ENCODE measurements around the gene VPS52. TPM values are rescaled to one million over a fixed set of nuclear protein-coding genes. Genes with fewer than 3 reads are reported as not detected.

Gene VPS52, protein sequence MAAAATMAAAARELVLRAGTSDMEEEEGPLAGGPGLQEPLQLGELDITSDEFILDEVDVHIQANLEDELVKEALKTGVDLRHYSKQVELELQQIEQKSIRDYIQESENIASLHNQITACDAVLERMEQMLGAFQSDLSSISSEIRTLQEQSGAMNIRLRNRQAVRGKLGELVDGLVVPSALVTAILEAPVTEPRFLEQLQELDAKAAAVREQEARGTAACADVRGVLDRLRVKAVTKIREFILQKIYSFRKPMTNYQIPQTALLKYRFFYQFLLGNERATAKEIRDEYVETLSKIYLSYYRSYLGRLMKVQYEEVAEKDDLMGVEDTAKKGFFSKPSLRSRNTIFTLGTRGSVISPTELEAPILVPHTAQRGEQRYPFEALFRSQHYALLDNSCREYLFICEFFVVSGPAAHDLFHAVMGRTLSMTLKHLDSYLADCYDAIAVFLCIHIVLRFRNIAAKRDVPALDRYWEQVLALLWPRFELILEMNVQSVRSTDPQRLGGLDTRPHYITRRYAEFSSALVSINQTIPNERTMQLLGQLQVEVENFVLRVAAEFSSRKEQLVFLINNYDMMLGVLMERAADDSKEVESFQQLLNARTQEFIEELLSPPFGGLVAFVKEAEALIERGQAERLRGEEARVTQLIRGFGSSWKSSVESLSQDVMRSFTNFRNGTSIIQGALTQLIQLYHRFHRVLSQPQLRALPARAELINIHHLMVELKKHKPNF
- total RNA-seq (2014; rRNA removed; shearing (Covaris generic)), result 11.3 and 27.1 TPM in 2 replicates

DNA sequence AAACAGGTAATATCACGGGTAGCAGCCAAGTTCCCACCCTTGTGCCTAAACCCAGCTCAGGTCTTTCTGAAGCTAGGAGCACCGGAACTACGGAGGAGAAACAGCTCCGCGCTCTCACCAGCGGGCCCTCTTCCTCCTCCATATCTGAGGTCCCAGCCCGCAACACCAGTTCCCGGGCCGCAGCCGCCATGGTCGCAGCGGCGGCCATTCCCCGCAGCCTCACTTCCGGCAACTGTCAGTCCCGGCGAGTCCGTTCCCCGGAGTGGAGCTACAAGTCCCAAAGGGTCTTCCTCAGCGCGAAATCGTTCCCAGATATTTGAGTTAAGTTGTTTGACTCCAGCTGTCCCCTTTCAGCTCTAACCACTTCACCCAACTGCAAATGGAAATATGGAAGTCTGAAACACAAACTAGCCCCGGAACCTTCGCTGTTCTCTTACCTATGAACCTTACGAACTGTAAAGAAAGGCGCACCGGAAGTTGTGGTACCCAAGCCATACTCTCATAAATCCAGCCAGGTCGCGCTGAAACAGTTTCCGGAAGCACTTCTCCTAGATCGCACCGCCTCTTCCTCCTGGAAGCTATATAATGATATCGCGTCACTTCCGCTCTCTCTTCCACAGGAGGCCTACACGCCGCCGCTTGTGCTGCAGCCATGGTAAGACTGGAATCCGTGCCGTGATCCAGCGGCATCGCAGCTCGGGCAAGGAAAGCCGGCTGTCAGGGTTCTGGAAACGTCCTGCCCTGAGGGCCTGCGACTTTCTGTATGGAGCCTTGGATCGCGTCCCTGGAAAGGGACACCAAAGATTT is at the start of gene VPS52, which contains the start of gene RPS18:
Gene VPS52, minus strand, starts transcription at position 409 of the 807 bp plus-strand sequence. Its CDS starts 201 bp downstream, at position 208.
Gene RPS18, plus strand, starts transcription at position 608 of the 807 bp plus-strand sequence. Its CDS starts 45 bp downstream, at position 653.
- peak; percentile 100 for DNase-seq (ENCODE audit: low spot score)
- in situ Hi-C loops (cut with HindIII; ENCODE audit: low sequenced_read_pairs), result no loop called here

DNA sequence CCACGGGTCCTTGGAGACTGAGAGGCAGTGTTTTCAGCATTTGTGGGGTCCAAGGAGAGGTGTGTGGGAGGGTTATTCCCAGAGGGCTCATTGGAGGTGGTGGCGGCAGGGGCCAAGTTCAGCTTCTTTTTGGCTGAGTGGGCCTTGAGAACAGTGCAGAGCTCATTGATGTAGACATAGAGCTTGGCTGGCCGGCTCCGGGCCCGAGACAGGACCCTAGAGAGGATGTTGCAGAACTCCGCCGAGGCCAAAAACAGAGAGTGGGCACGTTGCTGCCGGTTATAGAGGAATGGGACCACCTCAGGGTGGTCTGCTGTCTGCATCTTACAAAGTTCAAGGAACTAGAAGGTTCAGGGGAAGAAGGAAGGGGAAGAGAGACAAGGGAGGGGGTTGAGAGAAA is 49.6 kb upstream of the VPS52 start:
- DNase-seq (ENCODE audit: low spot score), result no peak
- in situ Hi-C loops (cut with HindIII; ENCODE audit: low sequenced_read_pairs), result no loop called here

DNA sequence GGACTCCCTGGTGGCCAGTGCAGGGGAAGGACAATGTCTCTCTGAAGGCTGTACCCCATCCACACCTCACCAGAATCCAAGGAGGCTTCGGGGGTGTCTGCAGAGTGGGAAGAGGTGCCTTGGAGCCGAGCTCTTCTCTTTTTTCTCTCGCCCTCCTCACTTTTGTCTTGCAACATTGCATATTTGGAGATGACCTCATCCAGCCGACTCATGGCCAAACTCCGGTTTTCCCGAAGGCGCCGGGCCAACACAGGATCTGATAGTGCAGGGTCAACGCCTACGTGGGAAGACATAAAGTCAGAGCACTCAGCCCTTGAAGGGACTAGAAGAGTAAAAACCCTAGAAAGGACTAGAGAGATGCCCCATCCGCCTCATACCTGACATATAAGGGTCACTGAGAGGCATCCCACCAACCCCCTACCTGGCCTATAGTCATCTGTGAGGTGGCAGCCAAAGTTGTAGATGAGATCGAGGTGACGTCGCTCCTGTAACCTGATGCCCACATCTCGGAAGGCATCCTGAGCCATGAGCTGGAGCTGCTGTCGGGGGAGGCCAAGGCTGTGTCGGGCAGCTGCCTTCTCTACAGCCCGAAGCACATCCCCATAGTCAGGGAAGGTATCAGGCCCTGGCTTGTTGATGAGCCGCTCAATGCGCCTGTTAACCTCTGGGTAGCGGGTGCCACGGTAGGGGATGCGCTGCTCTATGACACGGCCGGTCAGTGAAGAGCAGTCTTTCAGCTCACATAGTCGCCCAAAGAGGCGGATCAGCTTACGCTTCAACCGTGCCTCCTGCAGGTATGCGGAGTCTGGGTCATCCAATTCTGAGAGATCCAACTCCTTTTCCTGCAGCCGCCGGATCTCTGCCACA is 48.9 kb upstream of the VPS52 start:
- no peak for DNase-seq (ENCODE audit: low spot score)
- in situ Hi-C loops (cut with HindIII; ENCODE audit: low sequenced_read_pairs), result no loop called here

DNA sequence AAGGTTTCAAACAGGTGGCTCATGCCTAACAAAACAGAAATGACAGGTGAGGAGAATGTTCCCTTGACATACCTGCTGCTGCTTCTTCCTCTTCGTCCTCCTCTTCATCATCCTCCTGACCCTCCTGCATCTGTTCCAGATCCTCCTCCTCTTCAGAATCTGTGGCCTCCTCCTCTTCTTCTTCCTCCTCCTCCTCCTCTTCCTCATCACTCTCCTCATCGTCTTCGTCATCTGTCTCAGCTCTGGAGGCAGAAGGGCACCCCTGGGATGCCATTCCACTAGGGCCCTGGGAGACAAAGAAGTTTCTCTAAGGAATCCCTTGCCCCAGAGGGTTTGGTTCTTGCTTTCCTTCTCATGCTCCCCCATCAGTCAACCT is 48.3 kb upstream of the VPS52 start:
- in situ Hi-C loops (cut with HindIII; ENCODE audit: low sequenced_read_pairs), result no loop called here
- DNase-seq (ENCODE audit: low spot score), result no peak

DNA sequence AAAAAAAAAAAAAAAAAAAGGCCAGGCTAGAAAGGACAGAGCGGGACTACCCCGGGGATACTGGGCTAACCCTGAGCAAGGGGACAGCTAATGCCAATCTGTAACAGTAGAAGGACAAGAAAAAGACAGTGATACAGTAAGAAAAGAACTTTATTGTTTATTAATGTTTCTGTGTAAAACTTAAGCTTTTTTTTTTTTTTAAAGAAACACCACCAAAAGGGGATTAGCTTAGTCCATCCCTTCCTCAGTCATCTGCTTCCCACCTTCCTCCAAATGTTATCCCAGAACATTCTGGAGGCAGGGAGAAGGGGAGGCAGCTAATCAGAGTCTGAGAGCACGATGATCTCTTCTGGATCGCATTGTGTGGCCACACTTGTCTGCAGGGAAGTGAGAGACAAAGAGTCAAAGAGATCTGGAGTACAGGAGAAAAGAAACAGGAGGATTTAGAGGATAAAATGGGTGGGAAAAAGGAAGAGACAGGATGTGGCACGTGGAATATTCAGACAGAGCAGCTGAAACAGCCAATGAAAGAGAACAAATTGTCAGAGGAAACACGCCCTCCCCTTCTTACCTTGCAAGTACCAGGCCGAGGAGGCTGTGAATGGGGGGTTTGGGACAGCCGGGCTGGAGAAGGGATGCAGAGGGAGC is 46.9 kb upstream of the VPS52 start:
- in situ Hi-C loops (cut with HindIII; ENCODE audit: low sequenced_read_pairs), result no loop called here

DNA sequence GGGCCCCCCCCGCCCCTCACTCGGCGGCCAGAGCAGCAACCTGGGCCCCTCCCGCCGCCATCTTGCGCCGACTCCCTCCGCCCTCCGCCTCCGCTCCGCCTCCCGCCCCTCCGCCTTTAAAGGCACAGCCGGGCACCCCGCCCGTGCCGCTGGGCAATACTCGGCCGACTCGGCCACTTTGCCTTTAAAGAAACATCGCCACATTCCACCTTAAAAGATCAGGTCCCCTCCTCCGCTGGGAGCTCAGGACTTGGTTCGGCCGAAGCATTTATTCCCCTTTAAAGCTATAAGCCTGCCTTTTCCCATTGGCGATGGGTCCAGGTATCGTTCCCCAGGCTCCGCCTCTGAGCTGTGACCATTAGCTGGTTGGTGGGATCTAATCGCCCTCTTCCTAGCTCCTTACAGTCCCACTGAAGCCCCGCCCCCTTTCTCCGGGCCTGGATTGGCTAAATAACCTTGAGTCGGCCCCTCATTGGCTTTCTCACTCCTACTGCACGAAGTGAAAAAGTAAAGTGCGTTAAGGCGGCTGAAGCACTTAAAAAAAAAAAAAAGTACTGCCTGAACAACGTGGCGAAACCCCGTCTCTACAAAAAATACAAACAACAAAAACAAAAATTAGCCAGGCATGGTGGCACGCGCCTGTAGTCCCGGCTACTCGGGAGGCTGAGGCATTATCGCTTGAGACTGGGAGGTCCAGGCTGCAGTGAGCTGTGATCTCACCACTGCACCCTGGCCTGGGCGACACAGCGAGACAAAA is 46.2 kb upstream of the VPS52 start, which contains the start of gene ZBTB22:
Gene ZBTB22, minus strand, starts transcription at position 76 of the 757 bp plus-strand sequence. CDS start 828 bp downstream, outside the sequence.
- in situ Hi-C loops (cut with HindIII; ENCODE audit: low sequenced_read_pairs), result no loop called here

More for the DNA sequence above, 46.9 kb upstream of the VPS52 start:
- no peak for DNase-seq (ENCODE audit: low spot score)

DNA sequence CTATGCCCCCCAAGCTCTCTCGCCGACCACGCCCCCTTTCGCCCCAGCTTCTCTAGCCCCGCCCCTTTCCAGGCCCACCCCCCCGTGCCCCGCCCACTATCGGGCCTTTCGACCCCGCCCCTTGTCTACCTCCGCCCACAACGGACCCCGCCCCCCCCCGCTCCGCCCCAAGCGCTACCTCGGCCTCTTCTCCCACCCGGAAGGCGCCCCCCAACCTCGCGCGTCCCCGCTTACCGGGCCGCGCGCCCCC is 45.7 kb upstream of the VPS52 start:
- in situ Hi-C loops (cut with HindIII; ENCODE audit: low sequenced_read_pairs), result no loop called here
- no peak for DNase-seq (ENCODE audit: low spot score)

More for the DNA sequence above, 46.2 kb upstream of the VPS52 start, which contains the start of gene ZBTB22:
- peak; percentile 100 for DNase-seq (ENCODE audit: low spot score)

DNA sequence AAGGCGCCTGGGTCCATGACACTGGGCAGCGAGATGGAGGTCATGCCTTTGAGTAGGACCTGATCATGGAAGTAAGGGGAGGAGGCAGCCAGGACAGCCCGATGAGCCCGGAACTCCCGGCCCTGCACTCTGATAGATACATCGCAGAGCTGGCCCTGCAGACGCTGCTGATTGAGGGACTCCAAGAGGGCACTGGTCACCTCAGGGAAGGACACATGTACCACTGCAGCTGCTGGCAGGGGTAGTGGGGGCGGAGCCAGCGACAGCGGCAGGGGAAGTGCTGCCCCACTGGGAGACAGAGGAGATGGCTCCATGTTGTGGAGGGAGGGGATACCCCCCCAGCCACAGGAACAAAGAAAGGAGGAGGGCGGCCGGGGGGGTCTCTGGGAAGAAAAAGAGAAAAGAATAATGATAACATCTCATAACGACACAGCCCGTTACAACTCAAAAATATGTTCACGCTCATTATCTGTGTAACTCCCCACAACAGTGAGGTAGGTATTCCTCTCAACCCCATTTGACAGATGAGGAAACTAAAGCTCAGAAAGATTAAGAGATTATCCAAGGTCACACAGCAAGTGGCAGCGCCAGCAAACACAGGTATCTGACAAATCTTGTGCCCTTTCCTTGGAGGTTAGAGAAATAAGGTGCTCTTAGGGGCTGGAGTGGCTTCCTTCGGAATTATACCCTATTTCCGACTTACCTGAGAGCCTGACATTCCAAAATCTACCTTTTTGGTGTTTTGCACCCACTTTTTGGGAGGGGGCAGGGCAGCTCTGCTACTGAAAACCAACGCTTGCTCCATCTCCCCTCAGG is 45.1 kb upstream of the VPS52 start:
- in situ Hi-C loops (cut with HindIII; ENCODE audit: low sequenced_read_pairs), result no loop called here
- DNase-seq (ENCODE audit: low spot score), result peak; percentile 19

DNA sequence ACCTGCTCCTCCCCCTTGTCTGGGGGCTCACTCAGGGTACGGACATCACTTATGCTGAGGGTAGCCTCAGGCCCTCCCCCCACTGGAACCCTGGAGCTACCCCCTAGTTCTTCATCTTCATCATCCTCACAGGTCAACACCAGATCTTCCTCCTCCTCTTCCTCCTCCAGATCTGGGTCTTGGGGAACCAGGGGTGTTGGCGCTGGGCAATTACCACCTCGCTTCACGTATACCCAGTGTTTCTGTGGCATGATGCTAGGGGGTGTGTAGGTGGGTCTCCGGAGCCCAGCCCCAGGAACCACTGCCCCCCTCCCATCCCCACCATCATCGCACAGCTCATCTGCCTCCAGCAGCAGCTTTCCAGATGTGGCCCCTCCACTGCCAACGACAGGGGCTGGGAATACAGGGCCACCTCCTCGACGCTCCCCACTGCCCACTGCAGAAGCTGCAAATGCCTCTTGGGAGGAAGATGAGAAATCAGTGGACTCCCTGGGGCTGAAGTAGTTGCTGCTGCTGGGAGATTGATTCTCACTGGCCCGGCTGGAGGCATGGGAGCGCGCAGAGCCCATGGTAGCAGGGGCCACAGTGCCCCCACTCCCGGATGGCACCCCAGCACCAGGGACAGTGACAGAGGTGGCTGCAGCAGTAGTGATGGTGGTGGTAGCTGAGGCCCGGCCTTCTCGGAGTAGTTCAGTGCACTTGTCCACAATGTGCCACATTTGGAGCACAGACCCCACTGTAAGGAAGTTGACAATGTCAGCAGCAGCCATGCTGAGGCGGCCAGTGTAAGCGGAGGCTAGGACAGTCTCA is 44.3 kb upstream of the VPS52 start:
- in situ Hi-C loops (cut with HindIII; ENCODE audit: low sequenced_read_pairs), result no loop called here
- no peak for DNase-seq (ENCODE audit: low spot score)

DNA sequence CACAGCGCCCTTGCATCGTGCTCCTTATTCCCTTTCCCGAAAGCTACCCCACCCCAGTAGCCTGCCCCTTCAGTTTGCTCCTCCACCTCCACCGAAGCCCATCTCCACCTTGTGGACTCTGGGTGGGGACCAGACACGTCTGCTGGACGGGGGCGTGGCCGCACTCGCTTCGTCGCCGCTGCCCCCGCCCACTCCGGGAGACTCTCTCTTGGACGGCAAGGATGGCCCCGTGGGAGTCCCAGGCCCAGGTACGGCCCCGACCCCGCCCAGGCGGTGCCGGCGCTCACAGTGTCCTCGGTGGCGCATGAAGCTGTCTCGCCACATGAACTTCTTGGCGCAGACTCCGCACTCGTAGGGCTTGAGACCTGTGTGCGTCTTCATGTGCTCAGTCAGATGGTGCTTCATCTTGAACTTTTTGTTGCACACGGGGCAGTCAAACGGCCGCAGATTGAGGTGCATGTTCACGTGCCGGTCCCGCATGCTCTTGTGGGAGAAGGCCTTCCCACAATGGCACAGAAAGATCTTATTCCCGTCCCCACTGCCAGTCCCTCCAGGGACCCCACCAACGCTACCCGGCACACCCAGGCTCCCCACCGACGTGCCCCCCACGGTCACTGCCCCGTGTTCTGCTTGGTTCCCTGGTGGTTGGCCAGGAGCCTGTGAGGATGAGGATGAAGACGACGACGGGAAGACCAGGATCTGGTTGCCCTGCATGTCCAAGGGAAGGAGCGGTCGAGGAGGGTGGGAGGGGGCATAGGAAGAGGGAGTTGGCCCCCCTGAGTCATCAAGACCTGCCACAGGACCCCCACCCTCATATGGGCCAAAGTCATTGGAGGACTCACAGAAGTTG is 43.5 kb upstream of the VPS52 start:
- in situ Hi-C loops (cut with HindIII; ENCODE audit: low sequenced_read_pairs), result no loop called here
- DNase-seq (ENCODE audit: low spot score), result no peak

DNA sequence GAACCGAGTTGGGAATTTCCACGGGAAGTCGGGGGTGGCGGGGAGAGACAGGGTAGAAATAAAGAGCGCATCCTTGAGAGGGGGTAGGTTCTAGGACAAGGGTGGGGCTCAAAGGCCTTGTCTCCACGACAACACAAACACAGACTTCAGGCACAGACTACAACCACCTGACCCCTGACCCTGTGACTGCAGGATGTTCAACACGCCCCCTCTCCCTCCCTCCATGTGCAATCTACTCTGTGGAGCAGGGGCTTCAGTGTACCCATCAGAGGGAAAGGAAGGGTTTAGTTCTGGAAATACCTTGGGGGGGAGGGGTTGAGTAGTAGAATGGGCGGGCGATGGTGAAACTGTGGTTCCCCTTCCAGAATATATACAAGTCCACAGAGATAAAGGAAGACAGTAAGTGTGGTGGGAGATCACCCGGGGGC is 42.9 kb upstream of the VPS52 start:
- peak; percentile 50 for DNase-seq (ENCODE audit: low spot score)
- in situ Hi-C loops (cut with HindIII; ENCODE audit: low sequenced_read_pairs), result no loop called here

DNA sequence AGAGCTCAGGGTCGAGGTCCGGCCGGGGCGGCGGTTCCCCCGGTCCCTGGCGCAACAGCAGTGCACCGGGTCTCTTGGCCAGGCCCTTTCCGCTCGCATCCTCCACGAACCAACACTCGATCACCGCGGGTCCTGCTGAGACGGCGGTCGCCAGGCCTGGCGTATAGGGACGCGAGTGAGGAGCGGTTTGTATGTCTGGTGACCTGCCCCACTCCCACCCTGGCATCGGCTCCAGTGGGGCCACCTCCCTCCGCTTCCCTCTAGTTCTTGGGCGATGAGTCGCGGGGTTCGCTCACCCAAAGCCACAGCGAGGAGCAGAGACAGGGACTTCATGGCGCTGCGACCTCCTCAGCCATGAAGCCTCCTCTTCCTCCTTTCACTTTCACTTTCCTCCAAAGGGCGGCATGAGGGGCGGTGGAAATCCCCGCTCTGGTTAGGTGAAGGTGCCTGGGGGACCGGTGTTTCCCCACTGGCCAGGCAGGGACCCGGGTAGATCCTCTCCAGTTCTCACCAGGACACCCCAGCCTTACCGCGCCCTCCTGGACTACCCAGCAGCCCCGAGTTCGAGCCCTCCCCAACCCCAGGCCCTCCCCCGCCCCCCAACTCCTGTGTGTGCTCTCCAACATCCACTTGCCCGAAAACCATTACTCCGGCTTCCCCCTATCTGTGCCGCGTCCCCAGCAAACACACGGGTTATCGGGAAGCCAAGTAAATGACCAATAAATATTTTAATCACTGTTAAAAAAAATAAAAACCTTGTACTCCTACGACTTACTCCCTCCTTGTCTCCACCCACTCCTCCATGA is 42.2 kb upstream of the VPS52 start, which contains the start of gene TAPBP:
Gene TAPBP, minus strand, starts transcription at position 370 of the 806 bp plus-strand sequence. Its CDS starts 37 bp downstream, at position 333.
- in situ Hi-C loops (cut with HindIII; ENCODE audit: low sequenced_read_pairs), result no loop called here
- DNase-seq (ENCODE audit: low spot score), result peak; percentile 61

DNA sequence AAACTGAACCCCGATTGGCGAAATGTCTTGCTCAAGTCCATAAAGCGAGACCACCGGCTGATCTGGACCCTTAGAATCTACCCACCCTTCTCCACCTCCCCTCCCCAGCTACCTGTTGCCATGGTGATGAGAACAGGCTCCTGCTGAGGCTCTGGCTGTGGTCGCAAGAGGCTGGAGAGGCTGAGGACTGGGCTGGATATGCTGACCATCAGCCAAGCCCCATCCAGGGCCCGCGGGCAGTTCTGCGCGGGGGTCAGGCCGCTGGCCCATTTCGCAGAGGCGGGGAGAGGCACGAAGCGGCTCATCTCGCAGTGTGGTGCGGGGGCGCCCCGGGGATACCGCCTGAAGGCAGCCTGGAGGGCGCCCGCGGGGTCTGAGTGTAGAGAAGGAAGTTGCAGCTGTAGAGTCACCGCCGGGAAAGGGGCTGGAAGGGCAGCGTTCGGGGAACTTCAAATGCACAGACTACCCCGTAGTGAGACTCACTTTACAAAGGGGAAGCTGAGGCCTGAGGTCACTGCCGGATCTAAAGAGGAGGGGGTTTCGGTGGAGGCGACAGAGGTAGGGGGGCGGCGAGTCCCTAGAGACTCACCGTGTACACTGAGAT is 41.5 kb upstream of the VPS52 start:
- DNase-seq (ENCODE audit: low spot score), result peak; percentile 40
- in situ Hi-C loops (cut with HindIII; ENCODE audit: low sequenced_read_pairs), result no loop called here

All from G401 (cell line).